Measurements from ENCODE around the gene TAF12. TPM values are rescaled to one million over a fixed set of nuclear protein-coding genes. Genes with fewer than 3 reads are reported as not detected.

TAF12 gene
- total RNA-seq, 1 experiment from 2014 or later = 18.6 TPM

DNA sequence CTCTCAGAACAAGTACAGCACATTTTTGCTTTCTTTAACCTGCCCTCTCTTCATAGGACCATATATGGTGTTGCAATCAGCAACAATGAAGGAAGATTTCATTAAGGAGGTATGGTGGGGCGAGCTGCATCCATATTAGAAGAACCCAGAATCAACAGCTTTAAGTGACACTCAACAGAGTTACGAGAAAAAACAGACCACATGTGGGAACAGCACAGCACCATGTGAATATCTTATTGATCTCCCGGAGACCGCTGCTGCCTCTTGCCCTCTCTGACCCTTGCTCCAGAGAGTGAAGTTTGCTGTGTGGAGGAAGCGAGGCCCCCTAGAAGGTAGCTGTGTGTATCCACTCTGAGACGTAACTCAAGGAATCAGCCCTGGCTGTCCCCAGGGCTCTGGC lies 37.9 kb downstream of the TAF12 start (continued):
- no peak for TF ChIP-seq CREB1 (CRISPR knock-in tag; IDR thresholded peaks at IDR 0.05)

DNA sequence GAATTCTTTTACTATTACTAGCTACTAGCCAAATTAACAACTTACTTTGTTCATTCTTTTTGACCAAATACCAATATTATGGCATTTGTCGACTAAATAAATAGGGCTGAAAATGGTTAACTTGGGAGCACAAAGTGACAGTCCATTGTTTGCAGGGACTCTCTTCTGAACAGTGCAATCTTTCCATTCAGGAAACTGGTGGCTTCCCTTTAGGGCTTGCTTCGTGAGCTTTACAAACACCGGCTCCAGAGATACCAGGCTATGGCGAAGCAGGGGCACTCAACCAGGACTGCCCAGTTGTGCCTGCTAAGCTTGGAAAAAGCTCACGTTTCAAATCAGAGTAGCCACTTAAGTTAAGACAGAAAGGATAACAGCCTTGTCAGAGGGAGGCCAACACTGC lies 38.5 kb downstream of the TAF12 start:
- Mint-ChIP-seq H3K4me1 (peaks cover 15% of the 10 kb centered on the region), H3K36me3 (peaks cover 14% of the 10 kb centered on the region), H3K27ac (no peak overlapping the region), H3K9me3 (no peaks in the 10 kb centered on the region), H3K27me3 (ENCODE audit: low read depth) (no peaks in the 10 kb centered on the region), H3K4me3 (no peak overlapping the region)
- ChIA-PET POLR2A (interaction anchor here (1.8 kb wide), 1 partner anchor 23 kb away, joined by 4 read pairs; no protein-coding TSS in a partner anchor), CTCF (interaction anchor here (0.5 to 1.4 kb wide), 3 partner anchors 26 to 54 kb away, joined by 3 to 5 read pairs (median 3); no protein-coding TSS in a partner anchor)
- DNase-seq (ENCODE audit: low spot score) = no peak
- no peak for ATAC-seq
- TF ChIP-seq JUN (CRISPR knock-in tag; IDR thresholded peaks at IDR 0.05) = no peak
- no peak for TF ChIP-seq CREM (CRISPR knock-in tag; IDR thresholded peaks at IDR 0.05)
- TF ChIP-seq, protein P1, sequence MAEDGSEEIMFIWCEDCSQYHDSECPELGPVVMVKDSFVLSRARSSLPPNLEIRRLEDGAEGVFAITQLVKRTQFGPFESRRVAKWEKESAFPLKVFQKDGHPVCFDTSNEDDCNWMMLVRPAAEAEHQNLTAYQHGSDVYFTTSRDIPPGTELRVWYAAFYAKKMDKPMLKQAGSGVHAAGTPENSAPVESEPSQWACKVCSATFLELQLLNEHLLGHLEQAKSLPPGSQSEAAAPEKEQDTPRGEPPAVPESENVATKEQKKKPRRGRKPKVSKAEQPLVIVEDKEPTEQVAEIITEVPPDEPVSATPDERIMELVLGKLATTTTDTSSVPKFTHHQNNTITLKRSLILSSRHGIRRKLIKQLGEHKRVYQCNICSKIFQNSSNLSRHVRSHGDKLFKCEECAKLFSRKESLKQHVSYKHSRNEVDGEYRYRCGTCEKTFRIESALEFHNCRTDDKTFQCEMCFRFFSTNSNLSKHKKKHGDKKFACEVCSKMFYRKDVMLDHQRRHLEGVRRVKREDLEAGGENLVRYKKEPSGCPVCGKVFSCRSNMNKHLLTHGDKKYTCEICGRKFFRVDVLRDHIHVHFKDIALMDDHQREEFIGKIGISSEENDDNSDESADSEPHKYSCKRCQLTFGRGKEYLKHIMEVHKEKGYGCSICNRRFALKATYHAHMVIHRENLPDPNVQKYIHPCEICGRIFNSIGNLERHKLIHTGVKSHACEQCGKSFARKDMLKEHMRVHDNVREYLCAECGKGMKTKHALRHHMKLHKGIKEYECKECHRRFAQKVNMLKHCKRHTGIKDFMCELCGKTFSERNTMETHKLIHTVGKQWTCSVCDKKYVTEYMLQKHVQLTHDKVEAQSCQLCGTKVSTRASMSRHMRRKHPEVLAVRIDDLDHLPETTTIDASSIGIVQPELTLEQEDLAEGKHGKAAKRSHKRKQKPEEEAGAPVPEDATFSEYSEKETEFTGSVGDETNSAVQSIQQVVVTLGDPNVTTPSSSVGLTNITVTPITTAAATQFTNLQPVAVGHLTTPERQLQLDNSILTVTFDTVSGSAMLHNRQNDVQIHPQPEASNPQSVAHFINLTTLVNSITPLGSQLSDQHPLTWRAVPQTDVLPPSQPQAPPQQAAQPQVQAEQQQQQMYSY (CRISPR knock-in tag; IDR thresholded peaks at IDR 0.05) = no peak
- TF ChIP-seq, protein P2, sequence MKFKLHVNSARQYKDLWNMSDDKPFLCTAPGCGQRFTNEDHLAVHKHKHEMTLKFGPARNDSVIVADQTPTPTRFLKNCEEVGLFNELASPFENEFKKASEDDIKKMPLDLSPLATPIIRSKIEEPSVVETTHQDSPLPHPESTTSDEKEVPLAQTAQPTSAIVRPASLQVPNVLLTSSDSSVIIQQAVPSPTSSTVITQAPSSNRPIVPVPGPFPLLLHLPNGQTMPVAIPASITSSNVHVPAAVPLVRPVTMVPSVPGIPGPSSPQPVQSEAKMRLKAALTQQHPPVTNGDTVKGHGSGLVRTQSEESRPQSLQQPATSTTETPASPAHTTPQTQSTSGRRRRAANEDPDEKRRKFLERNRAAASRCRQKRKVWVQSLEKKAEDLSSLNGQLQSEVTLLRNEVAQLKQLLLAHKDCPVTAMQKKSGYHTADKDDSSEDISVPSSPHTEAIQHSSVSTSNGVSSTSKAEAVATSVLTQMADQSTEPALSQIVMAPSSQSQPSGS (CRISPR knock-in tag; IDR thresholded peaks at IDR 0.05; ENCODE audit: borderline replicate concordance, low read depth) = no peak
- TF ChIP-seq, protein P3, sequence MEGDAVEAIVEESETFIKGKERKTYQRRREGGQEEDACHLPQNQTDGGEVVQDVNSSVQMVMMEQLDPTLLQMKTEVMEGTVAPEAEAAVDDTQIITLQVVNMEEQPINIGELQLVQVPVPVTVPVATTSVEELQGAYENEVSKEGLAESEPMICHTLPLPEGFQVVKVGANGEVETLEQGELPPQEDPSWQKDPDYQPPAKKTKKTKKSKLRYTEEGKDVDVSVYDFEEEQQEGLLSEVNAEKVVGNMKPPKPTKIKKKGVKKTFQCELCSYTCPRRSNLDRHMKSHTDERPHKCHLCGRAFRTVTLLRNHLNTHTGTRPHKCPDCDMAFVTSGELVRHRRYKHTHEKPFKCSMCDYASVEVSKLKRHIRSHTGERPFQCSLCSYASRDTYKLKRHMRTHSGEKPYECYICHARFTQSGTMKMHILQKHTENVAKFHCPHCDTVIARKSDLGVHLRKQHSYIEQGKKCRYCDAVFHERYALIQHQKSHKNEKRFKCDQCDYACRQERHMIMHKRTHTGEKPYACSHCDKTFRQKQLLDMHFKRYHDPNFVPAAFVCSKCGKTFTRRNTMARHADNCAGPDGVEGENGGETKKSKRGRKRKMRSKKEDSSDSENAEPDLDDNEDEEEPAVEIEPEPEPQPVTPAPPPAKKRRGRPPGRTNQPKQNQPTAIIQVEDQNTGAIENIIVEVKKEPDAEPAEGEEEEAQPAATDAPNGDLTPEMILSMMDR (IDR thresholded peaks at IDR 0.05) = no peak
- TF ChIP-seq GRHL2 (CRISPR knock-in tag; IDR thresholded peaks at IDR 0.05; ENCODE audit: insufficient replicate concordance, severe bottlenecking) = no peak
- no peak for TF ChIP-seq PRRX2 (CRISPR knock-in tag; IDR thresholded peaks at IDR 0.05)
- TF ChIP-seq, protein P4, sequence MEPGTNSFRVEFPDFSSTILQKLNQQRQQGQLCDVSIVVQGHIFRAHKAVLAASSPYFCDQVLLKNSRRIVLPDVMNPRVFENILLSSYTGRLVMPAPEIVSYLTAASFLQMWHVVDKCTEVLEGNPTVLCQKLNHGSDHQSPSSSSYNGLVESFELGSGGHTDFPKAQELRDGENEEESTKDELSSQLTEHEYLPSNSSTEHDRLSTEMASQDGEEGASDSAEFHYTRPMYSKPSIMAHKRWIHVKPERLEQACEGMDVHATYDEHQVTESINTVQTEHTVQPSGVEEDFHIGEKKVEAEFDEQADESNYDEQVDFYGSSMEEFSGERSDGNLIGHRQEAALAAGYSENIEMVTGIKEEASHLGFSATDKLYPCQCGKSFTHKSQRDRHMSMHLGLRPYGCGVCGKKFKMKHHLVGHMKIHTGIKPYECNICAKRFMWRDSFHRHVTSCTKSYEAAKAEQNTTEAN (CRISPR knock-in tag; IDR thresholded peaks at IDR 0.05) = no peak
- no peak for TF ChIP-seq SMAD3 (CRISPR knock-in tag; IDR thresholded peaks at IDR 0.05; ENCODE audit: borderline replicate concordance)

DNA sequence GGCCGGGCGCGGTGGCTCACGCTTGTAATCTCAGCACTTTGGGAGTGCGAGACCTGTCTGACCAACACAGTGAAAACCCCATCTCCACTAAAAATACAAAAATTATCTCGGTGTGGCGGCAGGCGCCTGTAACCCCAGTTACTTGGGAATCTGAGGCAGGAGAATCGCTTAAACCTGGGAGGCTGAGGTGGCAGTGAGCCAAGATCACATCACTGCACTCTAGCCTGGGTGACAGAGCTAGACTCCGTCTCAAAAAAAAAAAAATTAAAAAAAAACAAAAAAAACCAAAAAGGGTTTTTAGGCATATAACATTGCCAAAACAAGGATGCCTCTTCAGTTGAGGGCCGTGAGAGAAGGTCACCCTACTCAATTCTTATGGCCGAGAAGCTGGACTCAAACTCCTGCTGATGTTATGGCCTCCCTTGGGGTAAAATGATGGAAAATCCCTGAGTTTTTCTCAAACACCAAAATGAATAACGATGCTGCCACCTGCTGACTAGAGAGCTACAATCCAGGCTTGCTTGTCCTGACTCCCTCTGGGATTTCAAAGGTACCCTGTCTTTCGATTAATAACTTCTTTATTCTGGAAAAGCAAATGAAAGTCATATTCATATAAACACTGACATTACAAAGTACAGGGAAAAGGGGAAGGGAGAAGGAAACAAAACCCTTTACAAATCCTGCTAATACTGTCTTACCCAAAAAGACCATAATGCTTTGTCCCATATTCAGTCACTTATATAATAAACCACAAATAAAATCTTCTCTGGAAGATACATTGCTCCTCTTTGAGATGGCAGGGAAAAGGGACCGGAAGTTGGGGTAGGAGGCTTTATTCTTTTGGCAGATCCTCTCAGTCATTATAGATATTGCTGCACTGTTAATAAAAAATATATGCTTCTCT lies 40.1 kb downstream of the TAF12 start:
- ChIA-PET CTCF (interaction anchor here (0.5 to 2.3 kb wide), 42 partner anchors 8 to 555 kb away, joined by 3 to 19 read pairs (median 4); partner anchors contain the start of genes GMEB1, PHACTR4 and TRNAU1AP), POLR2A (interaction anchor here (0.8 to 1.8 kb wide), 5 partner anchors 21 to 91 kb away, joined by 3 to 16 read pairs (median 4); partner anchors contain the start of gene TAF12)
- Mint-ChIP-seq H3K4me3 (no peak overlapping the region), H3K9me3 (no peaks in the 10 kb centered on the region), H3K27me3 (ENCODE audit: low read depth) (no peaks in the 10 kb centered on the region), H3K36me3 (peaks cover 14% of the 10 kb centered on the region), H3K4me1 (peaks cover 23% of the 10 kb centered on the region), H3K27ac (peak overlapping the region; percentile 91; the same call in 1 of the 2 replicates)
- ATAC-seq (peak; percentile 67), DNase-seq (ENCODE audit: low spot score) (peak; percentile 57)
- TF ChIP-seq HMGA2 (CRISPR knock-in tag; IDR thresholded peaks at IDR 0.05) = no peak
- TF ChIP-seq NR3C1 (CRISPR knock-in tag; conservative IDR thresholded peaks at IDR 0.05; ENCODE audit: low read depth) = no peak
- no peak for TF ChIP-seq MYBL2 (CRISPR knock-in tag; IDR thresholded peaks at IDR 0.05)
- no peak for TF ChIP-seq ZNF671 (CRISPR knock-in tag; IDR thresholded peaks at IDR 0.05)
- no peak for TF ChIP-seq NR1H2 (CRISPR knock-in tag; IDR thresholded peaks at IDR 0.05)
- TF ChIP-seq, protein P3 (IDR thresholded peaks at IDR 0.05) = peak; percentile 24; the same call in 1 of the 2 replicates
- no peak for TF ChIP-seq GRHL2 (CRISPR knock-in tag; IDR thresholded peaks at IDR 0.05; ENCODE audit: insufficient replicate concordance, severe bottlenecking)
